ENCODE measurements around the gene ZNF565.

- no peak for TF ChIP-seq POLR2A (IDR thresholded peaks at IDR 0.05)
- no peak for TF ChIP-seq POLR2AphosphoS5 (IDR thresholded peaks at IDR 0.05)
These were observed 53.5 kb downstream of the ZNF565 start for GRCh38 chr19:36160821-36161596.

All from stomach (tissue), 4 donors.